Activated T-cell treated with anti-CD3 and anti-CD28 coated beads, Interleukin-2, amount 50 U/mL, for 24 hours (primary cell): ENCODE measurements around the gene TESMIN.

Source experiments
- DNase-seq: peaks from one replicate; pipeline ENCODE4 v3.0.0-alpha.2; 2020
- H3K27ac Mint-ChIP-seq: 2 replicates; pipeline ENCODE4 v1.8.0; 2020; ENCODE audit warnings: mild to moderate bottlenecking, mixed read lengths
- H3K27me3 Mint-ChIP-seq: 2 replicates; pipeline ENCODE4 v1.8.0; 2020; ENCODE audit warnings: mixed read lengths
- H3K36me3 Mint-ChIP-seq: 2 replicates; pipeline ENCODE4 v1.8.0; 2020; ENCODE audit warnings: low read depth, mixed read lengths
- H3K4me1 Mint-ChIP-seq: 2 replicates; pipeline ENCODE4 v1.8.0; 2020; ENCODE audit warnings: low read depth, mixed read lengths
- H3K4me3 Mint-ChIP-seq: 2 replicates; pipeline ENCODE4 v1.8.0; 2020; ENCODE audit warnings: mild to moderate bottlenecking, moderate library complexity, mixed read lengths
- H3K9me3 Mint-ChIP-seq: 2 replicates; pipeline ENCODE4 v1.8.0; 2020; ENCODE audit warnings: mixed read lengths

TESMIN gene

GRCh38 chr11:68687311-68687710, 64.0 kb downstream of the TESMIN start:
- H3K4me1 Mint-ChIP-seq: peaks cover 20% of the 10 kb centered on the region
- H3K27me3 Mint-ChIP-seq: peaks cover 44% of the 10 kb centered on the region
- no peak for DNase-seq
- no peaks in the 10 kb centered on the region for H3K36me3 Mint-ChIP-seq
- H3K4me3 Mint-ChIP-seq: no peak overlapping the region
- H3K27ac Mint-ChIP-seq: no peak overlapping the region
- no peaks in the 10 kb centered on the region for H3K9me3 Mint-ChIP-seq

- peaks cover 20% of the 10 kb centered on the region for H3K4me1 Mint-ChIP-seq
- no peak for DNase-seq
- H3K36me3 Mint-ChIP-seq: no peaks in the 10 kb centered on the region
- H3K27ac Mint-ChIP-seq: no peak overlapping the region
- H3K4me3 Mint-ChIP-seq: no peak overlapping the region
- H3K27me3 Mint-ChIP-seq: peaks cover 48% of the 10 kb centered on the region
- H3K9me3 Mint-ChIP-seq: no peaks in the 10 kb centered on the region
These were observed 64.8 kb downstream of the TESMIN start for GRCh38 chr11:68686486-68686885.

GRCh38 chr11:68685656-68686380, 65.5 kb downstream of the TESMIN start:
- H3K27me3 Mint-ChIP-seq: peaks cover 48% of the 10 kb centered on the region
- no peak for DNase-seq
- H3K27ac Mint-ChIP-seq: no peak overlapping the region
- peaks cover 13% of the 10 kb centered on the region for H3K4me1 Mint-ChIP-seq
- H3K4me3 Mint-ChIP-seq: peak overlapping the region; percentile 12
- no peaks in the 10 kb centered on the region for H3K9me3 Mint-ChIP-seq
- no peaks in the 10 kb centered on the region for H3K36me3 Mint-ChIP-seq

GRCh38 chr11:68684385-68685356, 66.6 kb downstream of the TESMIN start, which contains the start of gene GAL:
Gene GAL (plus strand): TSS chr11:68684544. CDS start chr11:68684924, 380 bp downstream.
- Mint-ChIP-seq H3K27me3 (peaks cover 48% of the 10 kb centered on the region), H3K36me3 (no peaks in the 10 kb centered on the region), H3K4me1 (peaks cover 2% of the 10 kb centered on the region), H3K27ac (no peak within 1 kb of the TSS), H3K4me3 (peak within 1 kb of the TSS; percentile 51), H3K9me3 (no peaks in the 10 kb centered on the region)
- DNase-seq: peak; percentile 47

GRCh38 chr11:68683536-68684384, 67.6 kb downstream of the TESMIN start:
- no peak overlapping the region for H3K4me3 Mint-ChIP-seq
- no peak overlapping the region for H3K27ac Mint-ChIP-seq
- H3K4me1 Mint-ChIP-seq: no peaks in the 10 kb centered on the region
- DNase-seq: no peak
- H3K9me3 Mint-ChIP-seq: no peaks in the 10 kb centered on the region
- H3K36me3 Mint-ChIP-seq: no peaks in the 10 kb centered on the region
- H3K27me3 Mint-ChIP-seq: peaks cover 52% of the 10 kb centered on the region

GRCh38 chr11:68683121-68683520, 68.2 kb downstream of the TESMIN start:
- no peak for DNase-seq
- Mint-ChIP-seq H3K27ac (no peak overlapping the region), H3K36me3 (no peaks in the 10 kb centered on the region), H3K4me3 (no peak overlapping the region), H3K27me3 (peaks cover 52% of the 10 kb centered on the region), H3K9me3 (no peaks in the 10 kb centered on the region), H3K4me1 (no peaks in the 10 kb centered on the region)

GRCh38 chr11:68682531-68682961, 68.8 kb downstream of the TESMIN start:
- no peak overlapping the region for H3K4me3 Mint-ChIP-seq
- no peaks in the 10 kb centered on the region for H3K36me3 Mint-ChIP-seq
- H3K9me3 Mint-ChIP-seq: no peaks in the 10 kb centered on the region
- no peak overlapping the region for H3K27ac Mint-ChIP-seq
- H3K27me3 Mint-ChIP-seq: peaks cover 52% of the 10 kb centered on the region
- no peak for DNase-seq
- no peaks in the 10 kb centered on the region for H3K4me1 Mint-ChIP-seq

GRCh38 chr11:68680541-68681231, 70.6 kb downstream of the TESMIN start:
- Mint-ChIP-seq H3K4me1 (no peaks in the 10 kb centered on the region), H3K9me3 (no peaks in the 10 kb centered on the region), H3K27me3 (peaks cover 37% of the 10 kb centered on the region), H3K27ac (no peak overlapping the region), H3K4me3 (no peak overlapping the region), H3K36me3 (no peaks in the 10 kb centered on the region)
- DNase-seq: no peak

GRCh38 chr11:68678031-68678441, 73.3 kb downstream of the TESMIN start:
- Mint-ChIP-seq H3K9me3 (no peaks in the 10 kb centered on the region), H3K4me3 (no peak overlapping the region)

GRCh38 chr11:68677432-68677831, 73.9 kb downstream of the TESMIN start:
- DNase-seq: no peak

More at GRCh38 chr11:68678031-68678441, 73.3 kb downstream of the TESMIN start:
- no peak overlapping the region for H3K27ac Mint-ChIP-seq
- peaks cover 18% of the 10 kb centered on the region for H3K27me3 Mint-ChIP-seq
- DNase-seq: no peak
- no peaks in the 10 kb centered on the region for H3K36me3 Mint-ChIP-seq
- no peaks in the 10 kb centered on the region for H3K4me1 Mint-ChIP-seq

GRCh38 chr11:68674461-68674860, 76.9 kb downstream of the TESMIN start:
- no peak overlapping the region for H3K4me3 Mint-ChIP-seq
- H3K4me1 Mint-ChIP-seq: no peaks in the 10 kb centered on the region
- H3K27me3 Mint-ChIP-seq: peaks cover 5% of the 10 kb centered on the region
- H3K36me3 Mint-ChIP-seq: no peaks in the 10 kb centered on the region
- H3K9me3 Mint-ChIP-seq: no peaks in the 10 kb centered on the region
- no peak overlapping the region for H3K27ac Mint-ChIP-seq
- DNase-seq: no peak

More at GRCh38 chr11:68677432-68677831, 73.9 kb downstream of the TESMIN start:
- Mint-ChIP-seq H3K4me1 (no peaks in the 10 kb centered on the region), H3K27ac (no peak overlapping the region), H3K9me3 (no peaks in the 10 kb centered on the region), H3K36me3 (no peaks in the 10 kb centered on the region), H3K27me3 (peaks cover 12% of the 10 kb centered on the region), H3K4me3 (no peak overlapping the region)

GRCh38 chr11:68673991-68674390, 77.3 kb downstream of the TESMIN start:
- no peak overlapping the region for H3K27ac Mint-ChIP-seq
- no peaks in the 10 kb centered on the region for H3K36me3 Mint-ChIP-seq
- no peaks in the 10 kb centered on the region for H3K4me1 Mint-ChIP-seq
- no peak for DNase-seq
- H3K4me3 Mint-ChIP-seq: no peak overlapping the region
- peaks cover 3% of the 10 kb centered on the region for H3K27me3 Mint-ChIP-seq
- no peaks in the 10 kb centered on the region for H3K9me3 Mint-ChIP-seq

- Mint-ChIP-seq H3K27me3 (peaks cover 3% of the 10 kb centered on the region), H3K36me3 (no peaks in the 10 kb centered on the region), H3K4me3 (no peak overlapping the region), H3K9me3 (no peaks in the 10 kb centered on the region), H3K4me1 (no peaks in the 10 kb centered on the region), H3K27ac (no peak overlapping the region)
- no peak for DNase-seq
These were observed 77.9 kb downstream of the TESMIN start for GRCh38 chr11:68673306-68673945.
